CD4-positive, alpha-beta T cell treated with Interleukin-17A for 1 hour (primary cell): ENCODE results near the gene GPS1.
A peak's percentile ranks its signal among the peaks of the same experiment; 100 is the strongest.

Experiments
- DNase-seq: peaks from one replicate; pipeline ENCODE4 v3.0.0-alpha.2; 2020

The GPS1 gene

GRCh38 chr17:82051776-82052637, at the start of gene GPS1, which contains the start of gene RFNG:
Gene GPS1 (plus strand): TSS chr17:82051898. CDS start chr17:82051932, 34 bp downstream.
Gene RFNG (minus strand): TSS chr17:82051811. CDS start chr17:82051766, 45 bp downstream.
- peak; percentile 77 for DNase-seq

- no peak for DNase-seq
These were observed 48.0 kb upstream of the GPS1 start for GRCh38 chr17:82003411-82004381.

GRCh38 chr17:82004517-82005455, 46.9 kb upstream of the GPS1 start:
- DNase-seq, result no peak

- DNase-seq, result no peak
These were observed 45.9 kb upstream of the GPS1 start for GRCh38 chr17:82005701-82006348.

GRCh38 chr17:82006468-82007227, 45.0 kb upstream of the GPS1 start:
- no peak for DNase-seq

GRCh38 chr17:82007228-82007494, 44.5 kb upstream of the GPS1 start:
- no peak for DNase-seq

- no peak for DNase-seq
These were observed 44.0 kb upstream of the GPS1 start for GRCh38 chr17:82007495-82008257.

- no peak for DNase-seq
These were observed 43.3 kb upstream of the GPS1 start for GRCh38 chr17:82008258-82008940.

- no peak for DNase-seq
These were observed 42.7 kb upstream of the GPS1 start for GRCh38 chr17:82008941-82009405.

GRCh38 chr17:82009413-82009812, 42.3 kb upstream of the GPS1 start:
- DNase-seq, result no peak

- no peak for DNase-seq
These were observed 40.8 kb upstream of the GPS1 start for GRCh38 chr17:82010575-82011525.

- DNase-seq, result no peak
These were observed 40.0 kb upstream of the GPS1 start for GRCh38 chr17:82011617-82012187.

GRCh38 chr17:82012261-82012639, 39.4 kb upstream of the GPS1 start:
- DNase-seq, result no peak

GRCh38 chr17:82012640-82013295, 38.9 kb upstream of the GPS1 start:
- no peak for DNase-seq

GRCh38 chr17:82013341-82013740, 38.4 kb upstream of the GPS1 start:
- no peak for DNase-seq

GRCh38 chr17:82013772-82014321, 37.9 kb upstream of the GPS1 start:
- no peak for DNase-seq

GRCh38 chr17:82014432-82014831, 37.3 kb upstream of the GPS1 start:
- no peak for DNase-seq
